Activated naive CD4-positive, alpha-beta T cell treated with anti-CD3 and anti-CD28 coated beads, Interleukin-2, amount 50 U/mL, for 72 hours (primary cell): ENCODE results near the gene PRICKLE2. TPM values are rescaled to one million over a fixed set of nuclear protein-coding genes. Genes with fewer than 3 reads are reported as not detected.

Source experiments
- ATAC-seq, 2 donors: fragments of 150-1000 bp; cut with Tn5 transposase; 2 replicates each; pipeline ENCODE4 v1.10.0; 2021; ENCODE audit warnings: mild to moderate bottlenecking in 2 of 2, moderate library complexity in 2 of 2
- DNase-seq, 2 donors: peaks; one replicate each; pipeline ENCODE4 v3.0.0; 2021 to 2022; ENCODE audit warnings: low spot score in 2 of 2
- H3K27ac Mint-ChIP-seq, 2 donors: one replicate each; pipeline ENCODE4 v1.8.0; 2022; ENCODE audit warnings: mild to moderate bottlenecking in 2 of 2, mixed read lengths in 2 of 2
- H3K36me3 Mint-ChIP-seq, 2 donors: one replicate each; pipeline ENCODE4 v1.8.0; 2022; ENCODE audit warnings: mixed read lengths in 2 of 2
- H3K9me3 Mint-ChIP-seq, 2 donors: one replicate each; pipeline ENCODE4 v1.8.0; 2022; ENCODE audit warnings: mixed read lengths in 2 of 2
- total RNA-seq, 2 donors: library from RNA; stranded (reverse); gene quantifications; one replicate each; pipeline ENCODE4 v1.2.3, GENCODE V29; 2022

Gene PRICKLE2
- total RNA-seq, 2 donors from 2014 or later, result not detected

DNA sequence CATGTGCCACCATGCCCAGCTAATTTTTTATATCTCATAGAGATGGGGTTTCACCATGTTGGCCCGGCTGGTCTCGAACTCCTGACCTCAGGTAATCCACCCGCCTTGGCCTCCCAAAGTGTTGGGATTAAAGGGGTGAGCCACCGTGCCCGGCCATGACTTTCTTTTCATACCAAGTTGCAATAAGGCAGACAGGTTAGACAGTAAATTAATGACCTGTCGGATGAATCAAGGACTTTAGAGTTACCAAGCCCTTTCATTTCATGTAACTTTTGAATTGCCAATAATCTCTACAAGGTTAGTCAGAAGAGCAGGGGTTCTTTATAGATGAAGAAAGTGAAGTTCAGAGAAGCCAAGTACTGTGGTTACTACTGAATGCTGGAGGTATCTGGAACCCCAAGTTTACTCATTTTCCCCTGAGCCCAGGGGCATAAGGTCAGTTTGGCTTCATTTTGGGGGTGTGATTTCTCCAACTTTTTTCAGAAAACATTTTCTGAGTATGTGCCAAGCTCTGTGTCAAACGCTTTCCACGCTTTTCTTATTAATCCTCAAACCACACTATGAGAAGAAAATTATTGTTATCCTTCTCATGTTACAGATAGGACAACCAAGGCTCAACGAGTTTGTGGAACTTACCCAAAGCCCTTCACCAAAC is 11.9 kb downstream of the PRICKLE2 start:
- no peak for ATAC-seq
- Mint-ChIP-seq H3K36me3 (no peaks in the 10 kb centered on the region), H3K9me3 (peaks cover 0 to 6% of the 10 kb centered on the region in 2 donors), H3K27ac (no peak overlapping the region)
- no peak for DNase-seq

DNA sequence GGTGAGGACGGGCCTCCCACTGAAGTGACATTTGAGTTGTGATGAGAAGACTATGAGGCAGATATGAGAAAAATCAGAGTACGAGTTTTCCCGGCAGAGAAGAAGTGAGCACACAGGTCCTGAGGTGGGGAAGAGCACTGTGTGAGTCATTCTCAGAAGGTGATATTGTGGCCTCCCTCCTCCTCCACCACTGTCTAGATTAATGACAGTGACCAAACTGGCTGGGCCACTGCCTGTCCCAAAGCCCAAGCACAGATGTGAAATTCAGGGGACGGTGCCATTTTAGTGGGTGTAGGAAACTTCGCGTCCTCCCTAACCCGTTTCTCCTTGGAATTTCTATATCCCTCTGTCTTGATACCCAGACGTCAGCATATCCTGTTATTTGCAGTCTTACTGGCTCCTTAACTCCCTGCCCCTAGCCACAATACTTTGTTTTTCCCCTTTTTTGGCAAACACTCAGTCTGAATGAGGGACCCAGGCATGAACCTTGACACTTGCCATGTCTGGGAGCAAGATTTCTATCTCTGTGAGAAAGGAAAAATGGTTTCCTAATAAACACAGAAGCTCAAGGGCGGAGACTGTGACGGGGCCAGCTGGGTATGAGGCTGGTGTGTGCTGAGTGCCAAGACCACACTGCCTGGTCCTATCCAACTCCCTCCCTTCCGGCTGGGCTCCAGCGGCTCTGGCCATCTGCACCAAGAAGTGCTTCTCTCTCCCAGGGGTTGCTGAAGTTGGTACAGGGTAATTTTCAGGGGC is 15.2 kb downstream of the PRICKLE2 start:
- Mint-ChIP-seq H3K36me3 (no peaks in the 10 kb centered on the region), H3K27ac (no peak overlapping the region), H3K9me3 (peaks cover 0 to 3% of the 10 kb centered on the region in 2 donors)
- no peak for ATAC-seq
- DNase-seq, result no peak

DNA sequence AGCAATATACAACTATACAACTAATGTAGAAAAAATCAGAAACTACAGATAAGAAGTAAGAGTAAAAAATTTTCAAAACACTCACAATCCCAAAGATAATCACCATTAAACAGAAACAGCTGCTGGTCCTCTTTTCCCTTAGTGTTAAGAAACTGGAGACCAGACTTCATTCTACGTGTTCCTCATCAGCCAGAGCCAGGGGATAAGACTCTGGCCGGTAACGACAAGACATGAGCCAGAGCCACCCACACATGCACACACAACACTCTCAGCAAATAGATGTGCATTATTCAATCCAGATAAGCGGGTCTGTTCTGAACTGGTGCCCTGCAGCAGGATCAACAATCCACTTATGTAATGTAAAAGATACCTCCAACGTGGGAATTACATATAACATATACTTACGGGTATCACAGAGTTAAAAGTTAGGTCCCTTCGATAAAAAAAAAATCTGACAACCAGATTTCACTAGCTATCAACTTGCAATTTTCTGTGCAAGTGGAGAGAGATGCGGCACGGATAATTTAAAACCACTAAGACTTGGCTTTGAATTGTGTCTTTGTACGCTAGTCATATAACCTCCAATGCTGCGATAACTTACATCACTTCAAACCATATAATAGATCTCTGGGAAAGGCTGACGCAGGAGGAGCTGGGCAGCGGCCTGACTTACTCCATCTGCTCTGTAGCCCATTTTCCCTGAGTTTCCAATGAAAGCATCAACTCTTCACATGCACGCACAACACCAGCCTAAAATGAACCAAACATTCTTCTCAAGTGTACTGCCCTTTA is 17.8 kb downstream of the PRICKLE2 start:
- no peak for DNase-seq
- ATAC-seq, result no peak
- peaks cover 0 to 4% of the 10 kb centered on the region in 2 donors for H3K9me3 Mint-ChIP-seq
- H3K27ac Mint-ChIP-seq, result no peak overlapping the region
- peaks cover 0 to 4% of the 10 kb centered on the region in 2 donors for H3K36me3 Mint-ChIP-seq

DNA sequence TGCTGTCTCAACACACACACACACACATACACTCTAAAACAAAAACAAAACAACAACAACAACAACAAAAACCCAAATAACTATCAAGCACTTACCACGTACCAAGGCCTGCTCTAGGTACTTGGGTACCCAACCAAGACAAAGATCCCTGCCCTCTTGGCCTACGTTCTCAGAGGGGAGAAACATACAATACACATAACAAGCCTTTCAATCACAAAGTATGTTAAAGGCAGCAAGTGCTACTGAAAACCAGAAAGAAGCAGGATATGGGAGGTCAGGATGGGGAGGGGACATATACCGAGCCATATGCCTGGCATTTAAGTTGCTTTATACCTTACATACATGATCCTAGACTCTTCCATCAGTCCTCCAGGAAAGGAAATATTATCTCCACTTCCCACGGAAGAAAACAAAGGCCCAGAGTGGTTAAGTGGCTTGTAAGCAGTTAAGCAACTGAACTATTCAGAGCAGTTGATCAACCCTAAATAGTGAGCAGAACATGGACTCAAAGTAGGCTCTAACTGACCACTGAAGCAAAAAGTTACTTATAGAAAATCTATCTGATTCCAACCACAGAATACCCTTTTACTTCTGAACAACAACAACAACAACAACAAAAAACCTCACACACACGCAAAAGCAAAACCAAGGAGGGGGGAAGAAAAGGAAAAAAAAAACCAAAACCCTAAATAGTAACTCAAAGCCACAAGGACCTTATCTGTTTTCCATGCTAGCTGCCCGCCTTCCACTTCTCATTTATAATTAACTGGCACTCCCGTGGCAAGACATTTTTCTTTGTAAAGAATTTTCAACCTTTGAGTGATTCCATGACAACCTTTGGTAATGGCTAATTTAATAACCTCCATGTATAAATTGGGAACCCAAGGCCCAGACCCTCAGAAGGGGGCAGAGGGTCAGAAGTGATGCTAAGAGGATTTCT is 21.0 kb downstream of the PRICKLE2 start:
- DNase-seq (no peak), ATAC-seq (no peak)
- H3K9me3 Mint-ChIP-seq, result peaks cover 0 to 4% of the 10 kb centered on the region in 2 donors
- H3K36me3 Mint-ChIP-seq, result peaks cover 0 to 4% of the 10 kb centered on the region in 2 donors
- no peak overlapping the region for H3K27ac Mint-ChIP-seq

DNA sequence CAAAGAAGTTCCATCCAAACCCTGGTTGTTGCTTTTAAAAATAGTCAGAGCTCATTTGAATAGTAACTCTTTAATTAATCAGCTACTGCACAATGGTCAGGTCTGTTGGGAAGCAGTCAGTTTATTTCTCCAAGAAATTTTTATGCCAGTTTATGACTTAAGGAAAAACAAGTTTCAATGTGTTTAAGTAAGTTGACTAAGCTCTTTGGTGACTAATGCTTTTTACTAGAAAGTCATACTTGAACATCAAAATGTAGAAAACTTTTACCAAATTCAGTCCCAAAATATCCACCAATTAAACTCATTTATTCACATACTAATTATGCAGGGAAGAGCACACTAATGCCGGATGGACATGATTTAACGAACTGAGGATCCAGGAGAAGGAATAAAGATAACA is 22.1 kb downstream of the PRICKLE2 start:
- Mint-ChIP-seq H3K27ac (no peak overlapping the region), H3K36me3 (peaks cover 0 to 4% of the 10 kb centered on the region in 2 donors), H3K9me3 (peaks cover 0 to 4% of the 10 kb centered on the region in 2 donors)

DNA sequence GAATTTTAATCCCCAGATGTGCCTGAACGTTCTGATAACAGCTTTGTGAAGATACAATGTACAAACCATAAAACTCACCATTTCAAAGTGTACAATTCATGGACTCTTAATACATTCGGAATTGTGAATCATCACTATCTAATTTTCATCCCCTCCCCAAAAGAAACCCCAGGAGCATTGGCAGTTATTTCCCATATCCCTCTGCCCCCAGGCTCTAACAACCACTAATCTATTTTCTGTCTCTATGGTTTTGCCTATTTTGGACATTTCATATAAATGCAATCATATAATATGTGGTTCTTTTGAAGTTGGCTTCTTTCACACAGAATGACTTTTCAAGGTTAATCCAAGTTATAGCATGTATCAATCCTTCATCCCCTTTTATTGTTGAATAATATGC is 25.3 kb downstream of the PRICKLE2 start:
- no peak for DNase-seq
- H3K9me3 Mint-ChIP-seq, result peaks cover 6 to 9% of the 10 kb centered on the region in 2 donors
- no peak for ATAC-seq
- H3K36me3 Mint-ChIP-seq, result peaks cover 0 to 11% of the 10 kb centered on the region in 2 donors
- H3K27ac Mint-ChIP-seq, result no peak overlapping the region

More for the DNA sequence above, 22.1 kb downstream of the PRICKLE2 start:
- DNase-seq (no peak), ATAC-seq (no peak)

DNA sequence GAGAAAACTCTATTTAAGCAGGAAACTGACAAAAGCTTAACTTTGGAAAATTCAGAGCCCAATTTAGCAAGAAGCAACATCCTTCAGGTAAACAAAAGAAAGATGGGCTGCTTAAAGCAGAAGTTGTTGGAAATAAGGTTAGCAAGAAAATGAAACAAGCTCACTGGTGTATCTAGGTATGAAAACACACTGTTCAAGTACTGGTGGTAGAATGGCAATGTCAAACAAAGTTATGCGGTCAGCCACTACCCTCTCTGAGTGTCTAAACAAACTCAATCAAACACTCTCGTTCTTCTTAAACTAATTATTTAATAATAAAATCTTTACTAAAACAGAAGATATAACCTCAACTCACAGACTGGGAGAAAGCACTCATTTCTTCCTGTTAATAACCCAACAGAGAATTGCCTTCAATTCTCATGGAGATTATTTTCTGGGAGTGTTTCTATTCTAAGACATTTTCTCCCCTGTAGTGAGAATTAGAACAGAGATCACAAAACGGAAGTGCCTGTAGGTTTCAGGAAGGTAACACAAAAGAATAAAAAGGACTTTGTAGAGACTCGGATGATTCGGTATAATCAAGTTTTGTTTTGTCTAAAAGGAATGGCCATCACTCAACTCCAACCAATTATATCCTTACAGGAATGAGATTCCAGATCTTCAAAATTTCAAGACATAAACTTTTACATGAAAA is 28.9 kb downstream of the PRICKLE2 start:
- Mint-ChIP-seq H3K27ac (no peak overlapping the region), H3K9me3 (peaks cover 10 to 12% of the 10 kb centered on the region in 2 donors), H3K36me3 (peaks cover 0 to 7% of the 10 kb centered on the region in 2 donors)
- ATAC-seq, result no peak
- no peak for DNase-seq

DNA sequence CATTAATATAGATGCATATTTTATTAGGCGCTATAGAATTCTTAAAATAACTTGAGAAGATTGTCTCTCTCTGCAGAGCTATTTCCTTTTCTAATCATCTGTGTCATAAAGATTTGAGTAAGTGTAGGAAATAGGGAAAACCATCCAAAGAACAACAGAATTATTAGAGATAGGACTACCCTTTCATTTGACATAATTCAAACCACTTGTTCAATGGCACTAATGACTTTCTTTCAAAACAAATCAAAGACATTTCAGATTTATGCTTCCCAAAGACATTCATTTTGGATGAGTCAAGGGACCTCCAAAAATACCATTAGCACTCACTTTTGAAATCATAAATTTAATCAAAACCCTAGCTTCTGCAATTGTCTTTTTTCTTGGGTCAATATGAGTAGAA is 29.5 kb downstream of the PRICKLE2 start:
- peaks cover 10 to 14% of the 10 kb centered on the region in 2 donors for H3K9me3 Mint-ChIP-seq

DNA sequence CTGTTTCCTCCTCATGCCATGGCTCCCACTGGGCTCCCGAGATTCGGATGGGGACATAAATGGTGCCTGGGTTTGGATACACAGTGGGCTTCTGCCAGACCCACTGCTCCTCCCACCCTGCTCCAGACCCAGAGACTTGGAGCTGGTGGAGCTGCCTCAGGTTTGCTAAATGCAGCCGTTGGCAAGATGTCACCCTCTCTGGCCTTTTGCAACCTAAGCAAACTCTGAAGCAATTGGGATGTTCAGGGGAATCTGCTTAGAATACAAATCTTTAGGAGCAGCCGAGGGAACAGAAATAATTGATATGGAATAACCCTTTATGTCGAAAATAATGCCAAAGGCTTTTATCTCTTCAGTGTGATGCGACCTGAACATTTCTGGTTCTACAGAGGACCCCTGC is 33.4 kb downstream of the PRICKLE2 start:
- Mint-ChIP-seq H3K27ac (no peak overlapping the region), H3K36me3 (no peaks in the 10 kb centered on the region), H3K9me3 (peaks cover 4 to 8% of the 10 kb centered on the region in 2 donors)
- ATAC-seq (no peak), DNase-seq (no peak)

More for the DNA sequence above, 29.5 kb downstream of the PRICKLE2 start:
- peaks cover 0 to 7% of the 10 kb centered on the region in 2 donors for H3K36me3 Mint-ChIP-seq
- no peak overlapping the region for H3K27ac Mint-ChIP-seq
- no peak for DNase-seq
- ATAC-seq, result no peak

DNA sequence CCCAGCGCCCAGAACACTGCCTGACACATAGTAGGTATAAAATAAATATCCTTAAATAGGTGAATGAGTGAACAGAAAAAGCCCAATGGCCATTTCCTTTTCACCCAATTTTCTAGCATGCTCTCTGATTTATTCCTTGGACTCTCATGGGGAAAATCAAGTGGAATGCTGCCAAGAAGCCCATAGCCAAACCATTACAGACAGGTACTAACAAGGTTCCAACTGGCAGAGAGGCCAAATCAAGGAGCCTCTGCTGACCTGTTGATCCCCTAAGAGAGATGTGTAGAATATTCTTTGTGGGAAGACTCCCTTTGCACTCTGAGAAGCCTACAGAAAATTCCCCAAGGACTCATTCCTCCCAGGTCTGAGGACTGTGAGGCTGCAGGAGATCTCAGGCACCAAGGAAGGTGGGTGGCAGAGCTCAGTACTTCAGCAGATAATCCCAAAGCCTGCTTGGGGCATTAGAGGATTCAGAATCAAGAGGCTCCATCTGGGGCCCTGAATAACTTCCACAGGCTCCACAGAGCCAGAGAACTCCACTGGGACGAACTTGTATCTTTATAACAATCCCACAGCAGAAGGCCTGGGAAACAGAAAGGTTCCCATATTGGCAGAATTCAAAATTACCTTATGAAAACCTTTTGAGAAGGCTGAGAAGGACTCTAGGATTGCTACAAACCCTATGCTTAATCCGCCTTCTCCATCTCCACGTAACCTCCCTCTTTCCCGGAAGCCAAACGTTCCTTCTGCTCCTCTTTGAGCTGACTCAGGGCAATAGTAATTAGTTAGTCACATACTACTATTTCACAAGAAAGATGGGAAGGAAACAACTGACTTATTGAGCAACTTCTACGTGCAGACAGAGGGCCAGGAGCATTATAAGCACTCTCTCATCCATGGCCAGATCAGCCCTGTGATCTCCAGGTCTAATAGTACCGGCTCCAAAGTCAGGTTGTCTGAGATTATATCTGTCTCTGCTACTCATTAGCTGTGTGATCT is 34.5 kb downstream of the PRICKLE2 start:
- H3K36me3 Mint-ChIP-seq, result no peaks in the 10 kb centered on the region
- no peak for ATAC-seq
- peaks cover 4 to 8% of the 10 kb centered on the region in 2 donors for H3K9me3 Mint-ChIP-seq
- no peak overlapping the region for H3K27ac Mint-ChIP-seq
- no peak for DNase-seq

DNA sequence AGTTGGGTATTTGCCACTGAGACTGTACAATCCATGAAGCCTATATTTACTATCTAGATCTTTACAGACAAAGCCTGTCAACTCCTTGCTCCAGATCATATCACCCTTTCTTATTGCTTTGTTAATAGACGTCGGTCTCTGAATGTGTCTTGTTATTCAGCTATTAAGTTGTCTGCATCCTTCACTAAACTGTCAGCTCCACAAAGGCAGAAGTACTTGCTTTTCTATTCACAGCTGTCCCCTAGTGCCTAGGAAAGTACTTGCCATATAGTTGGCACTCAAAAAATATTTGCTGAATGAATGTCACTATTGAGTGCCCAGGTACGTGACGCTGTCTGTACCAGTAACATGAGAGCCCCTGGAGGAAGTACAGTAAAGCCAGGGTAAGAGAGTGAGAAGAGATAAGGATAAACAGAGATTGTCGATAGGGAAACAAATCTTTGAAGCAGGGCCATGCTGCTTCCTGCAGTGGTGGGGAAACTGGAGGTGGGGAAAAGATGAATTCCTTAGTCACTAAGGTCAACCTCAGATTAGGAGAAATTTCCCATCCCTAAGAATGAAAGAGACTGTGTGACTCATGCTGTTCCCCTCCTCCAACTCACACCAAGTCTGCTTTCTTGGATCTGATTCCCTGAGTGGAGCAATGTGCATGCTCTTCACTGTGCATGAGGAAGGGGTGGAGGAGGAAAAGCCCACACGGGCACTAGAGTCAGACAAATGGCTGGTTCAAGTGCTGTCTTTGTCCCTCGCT is 36.3 kb downstream of the PRICKLE2 start:
- Mint-ChIP-seq H3K9me3 (peaks cover 4 to 8% of the 10 kb centered on the region in 2 donors), H3K27ac (no peak overlapping the region), H3K36me3 (no peaks in the 10 kb centered on the region)
- ATAC-seq (no peak), DNase-seq (no peak)

DNA sequence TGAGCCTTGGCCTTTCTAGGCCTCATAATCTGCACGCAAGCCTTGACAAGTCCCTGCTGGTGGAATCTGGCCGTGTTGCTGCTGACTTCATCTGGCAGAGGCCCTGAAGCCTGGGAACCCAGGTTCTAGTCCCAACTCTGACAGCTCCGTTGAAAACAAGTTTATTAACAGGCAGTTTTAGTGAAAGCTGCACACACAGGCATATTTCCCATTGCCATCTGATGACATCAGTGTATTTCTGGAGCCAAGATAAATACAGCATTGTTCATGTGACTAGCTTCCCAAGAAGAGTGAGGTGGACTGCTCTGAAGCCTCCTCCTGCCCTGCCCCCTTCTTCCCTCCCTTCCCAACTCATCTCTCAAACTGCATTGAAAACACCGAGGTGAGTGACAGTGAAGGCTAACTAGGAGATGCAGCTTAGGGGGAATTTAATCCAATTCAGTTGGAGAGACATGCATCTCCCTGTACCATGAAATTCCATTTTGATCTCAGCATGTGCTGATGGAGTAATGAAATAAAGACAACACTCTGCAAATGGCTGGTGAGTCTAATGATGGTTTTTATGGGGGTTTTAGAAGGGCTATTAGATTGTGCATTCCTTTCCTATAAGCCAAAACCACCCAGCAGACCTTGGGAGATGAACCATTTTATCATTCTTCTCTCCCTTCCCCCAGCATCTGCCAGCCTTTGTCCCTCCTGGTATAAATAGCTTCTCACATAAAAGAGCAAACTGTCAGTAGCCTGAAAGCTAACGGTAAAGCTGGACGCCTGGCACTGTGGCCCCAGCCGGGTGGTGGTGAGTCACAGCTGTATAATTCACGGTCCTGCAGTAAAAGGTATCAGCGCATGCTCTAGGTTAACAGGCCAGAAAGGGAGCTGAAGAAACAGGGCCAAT is 38.0 kb downstream of the PRICKLE2 start:
- Mint-ChIP-seq H3K9me3 (peaks cover 0 to 4% of the 10 kb centered on the region in 2 donors), H3K27ac (no peak overlapping the region), H3K36me3 (no peaks in the 10 kb centered on the region)
- ATAC-seq (no peak), DNase-seq (no peak)

DNA sequence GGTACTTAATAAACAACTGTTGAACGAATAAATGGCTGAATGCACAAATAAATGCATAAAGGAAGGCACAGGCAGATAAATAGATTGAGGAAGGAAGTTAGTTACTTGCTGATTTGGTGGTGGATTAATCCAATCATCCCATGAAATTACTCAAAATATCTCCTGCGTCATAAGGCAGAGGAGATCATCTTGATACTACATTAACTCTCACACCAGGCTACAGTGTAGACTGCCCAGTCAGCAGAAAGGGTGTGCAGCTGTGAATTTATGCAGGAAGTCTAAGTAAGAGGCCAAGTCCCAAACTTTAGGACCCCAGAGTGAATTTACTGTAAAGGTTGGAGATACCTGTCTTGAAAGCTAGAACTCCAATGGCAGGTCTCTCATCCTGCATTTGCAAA is 38.6 kb downstream of the PRICKLE2 start:
- Mint-ChIP-seq H3K36me3 (no peaks in the 10 kb centered on the region), H3K9me3 (peaks cover 0 to 4% of the 10 kb centered on the region in 2 donors), H3K27ac (no peak overlapping the region)
- DNase-seq, result no peak
- no peak for ATAC-seq
